EH (cell line): Measurements from ENCODE around the gene FBXL14.

ENCODE experiments used
- DNase-seq: peaks from one replicate; pipeline ENCODE4 v3.0.0-alpha.2; 2015; ENCODE audit warnings: low read depth

Gene FBXL14, protein sequence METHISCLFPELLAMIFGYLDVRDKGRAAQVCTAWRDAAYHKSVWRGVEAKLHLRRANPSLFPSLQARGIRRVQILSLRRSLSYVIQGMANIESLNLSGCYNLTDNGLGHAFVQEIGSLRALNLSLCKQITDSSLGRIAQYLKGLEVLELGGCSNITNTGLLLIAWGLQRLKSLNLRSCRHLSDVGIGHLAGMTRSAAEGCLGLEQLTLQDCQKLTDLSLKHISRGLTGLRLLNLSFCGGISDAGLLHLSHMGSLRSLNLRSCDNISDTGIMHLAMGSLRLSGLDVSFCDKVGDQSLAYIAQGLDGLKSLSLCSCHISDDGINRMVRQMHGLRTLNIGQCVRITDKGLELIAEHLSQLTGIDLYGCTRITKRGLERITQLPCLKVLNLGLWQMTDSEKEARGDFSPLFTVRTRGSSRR

DNA sequence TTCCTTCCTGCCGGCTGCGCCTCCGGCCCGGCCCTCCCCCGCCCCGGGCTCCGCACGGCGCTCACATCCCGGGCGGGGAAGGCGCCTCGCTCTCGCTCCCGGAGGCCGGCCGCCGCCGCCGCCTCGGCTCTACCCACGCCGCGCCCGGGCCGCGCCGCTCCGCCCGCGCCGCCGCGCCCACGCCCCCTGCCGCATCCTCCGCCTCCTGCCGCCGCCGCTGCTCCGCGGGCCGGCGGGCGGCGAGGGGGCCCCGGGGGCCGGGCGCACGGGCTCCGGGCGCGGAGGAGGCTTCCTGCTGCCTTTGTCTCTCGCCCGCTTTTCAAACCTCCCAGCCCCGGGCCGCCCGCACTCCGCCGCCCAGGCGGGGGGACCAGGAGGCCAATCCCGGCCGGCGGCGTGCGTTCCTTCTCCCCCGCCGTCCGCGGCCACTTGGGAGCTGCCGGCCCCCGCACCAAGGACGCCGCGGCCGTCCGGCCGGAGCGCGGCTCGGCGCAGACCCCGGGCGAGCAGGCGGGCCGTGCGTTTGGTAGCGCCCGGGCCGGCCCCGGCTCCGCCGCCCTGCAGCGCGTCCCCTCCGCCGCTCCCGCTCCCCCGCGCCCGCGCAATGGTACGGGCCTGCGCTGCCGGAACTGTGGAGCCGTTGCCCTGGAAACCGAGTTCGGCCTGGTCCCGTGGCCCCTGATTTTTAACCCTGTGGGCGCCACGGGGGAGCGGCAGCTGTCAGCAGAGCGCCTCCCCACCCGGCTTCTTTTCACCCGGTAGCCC, at the start of gene FBXL14:
Gene FBXL14, minus strand, starts transcription at position 321 of the 765 bp plus-strand sequence. CDS start 515 bp downstream, outside the sequence.
- DNase-seq, result peak; percentile 85

DNA sequence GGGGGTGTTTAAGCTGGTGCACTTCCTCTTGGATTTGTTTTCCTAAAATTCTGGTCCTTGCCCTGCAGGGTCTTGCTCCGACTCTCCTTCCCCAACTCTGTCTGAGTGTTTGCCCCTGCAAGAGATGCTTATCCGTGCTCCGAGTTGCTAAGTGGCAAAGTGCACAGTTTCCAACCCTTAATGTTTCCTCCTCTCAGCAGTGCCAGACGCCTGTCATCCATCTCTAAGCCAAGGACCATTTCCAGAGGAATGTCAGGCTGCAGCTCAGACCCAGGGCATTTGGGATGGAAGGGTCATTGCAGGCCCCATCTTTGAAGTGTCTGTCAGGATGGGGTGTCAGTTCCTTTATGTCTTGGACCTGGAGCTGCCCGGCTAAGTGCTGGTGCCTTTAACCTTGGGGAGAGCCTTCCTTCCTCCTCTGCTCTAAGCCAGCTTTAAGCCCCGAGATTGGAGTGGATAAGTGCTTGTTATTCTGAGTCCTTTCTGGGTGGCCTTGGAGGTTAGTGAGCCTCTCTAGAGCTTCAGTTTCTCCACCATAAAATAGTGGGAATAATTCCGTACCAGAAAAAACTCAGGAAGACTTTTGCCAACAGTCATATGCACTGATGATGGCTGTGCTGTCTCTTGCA, 49.6 kb upstream of the FBXL14 start:
- DNase-seq, result no peak

DNA sequence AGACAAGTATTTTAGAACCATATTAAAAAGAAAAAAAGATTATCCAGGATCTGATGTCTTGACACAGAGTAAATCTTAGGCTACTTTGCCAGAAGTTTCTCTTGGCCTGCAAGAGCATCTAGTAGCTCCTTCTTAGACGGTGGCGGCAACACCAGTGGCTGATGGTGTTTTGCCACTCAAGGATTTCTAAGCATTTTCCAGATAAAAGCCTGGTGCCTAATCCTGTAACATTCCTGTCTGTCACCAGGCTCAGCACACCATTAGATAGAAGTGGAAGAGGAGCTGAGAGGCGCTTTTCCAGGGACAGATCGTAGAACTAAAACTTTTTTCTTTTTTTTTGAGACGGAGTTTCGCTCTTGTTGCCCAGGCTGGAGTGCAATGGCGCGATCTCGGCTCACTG, 48.7 kb upstream of the FBXL14 start:
- no peak for DNase-seq

DNA sequence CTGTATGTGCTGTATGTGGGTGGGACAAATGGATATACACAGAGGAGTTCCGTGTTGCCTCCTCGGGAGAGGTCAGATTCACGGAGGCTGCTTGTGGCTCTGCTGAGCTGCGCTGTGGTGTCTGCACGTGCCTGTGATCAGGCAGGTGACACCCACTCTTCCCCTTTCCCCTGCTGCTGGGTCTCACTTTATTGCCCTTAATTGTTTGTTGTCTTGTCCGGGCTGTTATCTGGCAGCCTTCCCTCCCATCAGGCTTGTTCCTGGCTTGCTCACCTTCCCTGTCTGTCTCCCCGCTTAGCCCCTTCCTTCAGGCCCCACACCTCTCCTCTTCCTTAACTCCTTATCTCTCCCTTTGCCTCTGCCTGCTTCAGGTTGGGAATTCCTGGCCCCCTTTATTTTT, 48.1 kb upstream of the FBXL14 start:
- no peak for DNase-seq

DNA sequence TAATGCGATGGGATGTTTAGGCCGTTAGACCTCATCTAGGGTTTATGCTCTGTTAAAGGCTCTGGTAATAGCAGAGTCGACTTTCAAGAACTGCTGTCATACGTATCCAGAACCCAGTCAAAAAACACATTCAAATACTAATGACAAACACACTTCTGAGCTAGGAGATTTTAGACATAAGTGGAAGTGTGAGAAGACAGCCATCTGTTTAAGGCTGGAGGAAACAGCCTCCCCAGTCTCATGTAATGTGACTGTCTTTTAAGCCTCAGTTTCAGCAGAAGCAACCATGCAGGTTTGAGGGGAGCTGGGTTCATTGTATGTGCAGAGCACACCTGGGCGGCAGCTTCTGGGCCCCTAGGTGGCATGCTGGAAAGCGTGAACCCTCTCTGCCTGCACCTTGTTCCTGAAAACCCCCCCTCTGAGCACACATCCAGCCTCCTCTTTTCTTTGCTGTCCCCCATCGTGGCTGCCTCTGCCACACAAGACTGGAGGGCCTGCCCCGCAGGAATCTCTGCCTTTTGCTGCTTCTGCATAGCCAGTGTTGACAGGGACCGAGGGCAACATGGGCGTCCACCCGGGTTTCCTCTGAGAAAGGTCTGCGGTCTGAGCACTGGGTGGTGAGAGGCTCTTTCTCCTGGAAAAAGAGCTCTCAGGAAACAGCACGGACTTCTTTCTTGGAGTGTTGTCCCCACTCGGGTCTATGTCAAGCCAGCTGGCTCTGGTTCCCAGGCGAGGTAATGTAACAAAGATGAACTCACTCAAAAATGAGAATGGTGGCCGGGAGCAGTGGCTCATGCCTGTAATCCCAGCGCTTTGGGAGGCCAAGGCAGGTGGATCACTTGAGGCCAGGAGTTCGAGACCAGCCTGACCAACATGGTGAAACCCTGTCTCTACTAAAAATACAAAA, 46.2 kb upstream of the FBXL14 start:
- no peak for DNase-seq

DNA sequence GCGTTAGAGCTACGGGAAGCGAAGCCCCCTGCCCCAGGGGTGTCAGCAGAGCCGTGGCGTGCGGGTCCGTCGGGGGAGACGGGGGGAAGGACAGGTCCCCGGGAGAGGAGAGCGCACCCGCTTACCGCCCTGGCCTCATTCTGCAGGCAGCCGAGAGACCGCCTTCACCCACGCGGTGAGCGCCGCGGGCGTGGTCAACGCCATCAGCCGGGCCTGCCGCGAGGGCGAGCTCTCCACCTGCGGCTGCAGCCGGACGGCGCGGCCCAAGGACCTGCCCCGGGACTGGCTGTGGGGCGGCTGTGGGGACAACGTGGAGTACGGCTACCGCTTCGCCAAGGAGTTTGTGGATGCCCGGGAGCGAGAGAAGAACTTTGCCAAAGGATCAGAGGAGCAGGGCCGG, 45.2 kb upstream of the FBXL14 start:
- DNase-seq, result no peak

DNA sequence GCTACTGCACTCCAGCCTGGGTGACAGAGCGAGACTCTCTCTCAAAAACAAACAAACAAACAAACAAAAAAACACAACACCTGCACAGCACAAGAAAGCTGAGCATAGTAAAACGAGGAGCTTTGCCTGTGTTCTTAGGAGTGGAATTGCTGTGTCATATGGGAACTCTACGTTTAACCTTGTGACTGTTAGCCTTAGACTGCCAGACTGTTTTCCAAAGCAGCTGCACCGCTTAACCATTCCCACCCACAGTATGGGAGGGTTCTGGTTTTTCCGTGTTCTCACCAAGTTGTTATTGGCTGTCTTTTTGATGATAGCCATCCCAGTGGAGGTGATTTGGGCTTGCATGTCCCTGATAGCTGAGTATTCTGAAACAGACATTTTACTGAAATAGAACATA, 43.8 kb upstream of the FBXL14 start:
- no peak for DNase-seq

DNA sequence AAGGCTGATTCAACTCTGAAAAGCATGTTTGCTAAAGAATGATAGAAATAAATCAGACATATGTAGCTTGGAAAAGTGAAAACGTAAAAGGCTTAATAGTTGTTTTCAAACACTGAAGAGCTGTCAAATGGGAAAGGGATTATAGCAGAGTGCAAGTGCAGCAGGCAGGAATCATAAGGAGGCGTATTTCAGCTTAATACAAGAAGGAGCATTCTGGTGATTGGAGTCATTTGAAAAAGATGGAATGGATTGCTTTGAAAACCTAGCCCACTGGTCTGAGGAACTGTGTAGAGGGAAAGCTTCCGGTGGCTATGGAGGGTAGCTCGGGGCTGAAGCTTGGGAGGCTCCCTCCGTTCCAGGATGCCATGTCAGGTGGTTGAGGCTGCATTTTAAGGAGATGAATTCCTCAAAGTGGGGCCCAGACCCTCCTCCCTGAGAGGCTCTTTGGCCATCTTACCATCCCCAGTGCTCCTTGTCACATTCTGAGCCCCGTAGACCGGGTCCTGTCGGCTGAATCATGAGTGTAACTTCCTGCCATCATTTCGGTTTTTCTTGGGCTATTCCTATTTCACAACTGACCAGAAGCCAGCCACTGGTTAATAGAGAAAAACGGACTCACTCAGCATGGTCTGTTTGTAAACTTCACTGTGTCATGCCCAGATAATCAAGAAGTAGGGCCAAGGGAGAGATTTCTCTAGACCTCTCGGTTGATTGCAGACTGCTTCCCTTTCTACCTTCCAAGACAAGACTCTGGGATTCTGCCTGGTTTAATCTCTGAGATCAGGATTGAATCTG, 41.1 kb upstream of the FBXL14 start:
- no peak for DNase-seq

DNA sequence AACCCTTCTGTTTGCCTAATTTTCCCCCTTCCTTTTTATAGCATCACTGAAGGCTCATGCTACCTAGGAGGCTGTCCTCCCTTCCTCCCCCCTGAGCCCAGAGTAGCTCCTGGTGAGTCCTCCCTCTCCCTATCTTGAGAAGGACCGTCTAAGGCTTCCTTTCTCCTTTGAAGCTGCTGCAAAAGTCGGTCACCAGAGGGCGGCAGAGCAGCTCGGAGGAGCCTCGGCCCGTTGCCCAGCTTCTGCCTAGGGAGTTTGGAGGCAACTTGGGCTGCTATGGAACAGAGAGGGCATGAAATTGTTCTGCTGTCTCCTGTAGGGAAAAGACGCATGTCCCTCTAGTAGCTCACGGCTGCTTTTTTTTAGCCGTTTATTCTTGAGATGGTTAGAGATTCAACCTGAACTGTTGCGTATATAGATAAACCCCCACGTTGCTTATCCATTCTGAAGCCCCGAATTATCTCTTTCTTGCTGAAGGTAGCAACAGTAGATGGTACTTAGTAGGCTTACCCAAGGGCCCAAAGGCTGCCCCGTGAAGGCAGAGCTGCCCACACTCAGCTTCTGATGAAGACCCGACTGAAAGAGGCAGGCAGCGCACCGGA, 40.3 kb upstream of the FBXL14 start:
- peak; percentile 75 for DNase-seq

DNA sequence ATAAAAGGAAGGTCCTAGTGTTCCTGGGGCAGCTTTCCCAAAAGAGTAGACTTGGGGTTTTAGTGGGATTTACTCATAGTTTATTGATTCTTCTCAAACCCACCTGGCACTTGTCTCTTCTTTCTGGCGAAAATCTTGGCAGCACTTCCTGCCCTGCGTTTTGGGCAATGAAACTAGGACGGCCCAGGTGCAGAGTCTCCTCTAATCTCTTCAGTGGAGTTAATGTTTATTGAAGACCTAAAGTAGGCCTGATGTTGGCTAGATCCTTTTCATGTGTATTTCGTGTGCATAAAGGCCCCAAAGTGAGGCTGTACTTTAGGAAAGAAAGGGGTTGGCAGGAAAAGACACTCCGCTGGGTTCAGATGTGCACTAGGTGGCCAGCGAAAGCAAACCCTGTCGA, 39.8 kb upstream of the FBXL14 start:
- DNase-seq, result no peak

DNA sequence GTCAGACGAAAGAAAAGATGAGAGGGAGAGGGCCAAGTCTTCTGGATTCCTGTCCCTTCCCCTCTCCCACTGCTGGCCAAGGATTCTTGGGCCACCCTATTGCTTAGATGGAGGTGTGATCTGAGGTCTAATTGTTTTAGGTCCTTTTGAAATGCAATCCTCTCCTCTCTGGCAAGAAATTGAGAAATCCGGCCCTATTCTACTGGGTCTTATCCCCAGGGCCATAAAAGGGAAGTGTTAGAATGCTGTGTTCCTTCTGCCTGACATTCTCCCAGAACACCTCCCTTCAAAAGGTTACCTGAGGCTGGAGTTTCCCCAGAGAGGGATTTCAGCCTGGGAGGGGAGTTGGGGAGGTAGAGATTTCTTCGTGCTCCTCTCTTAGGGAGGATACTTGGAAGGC, 39.1 kb upstream of the FBXL14 start:
- DNase-seq, result no peak

DNA sequence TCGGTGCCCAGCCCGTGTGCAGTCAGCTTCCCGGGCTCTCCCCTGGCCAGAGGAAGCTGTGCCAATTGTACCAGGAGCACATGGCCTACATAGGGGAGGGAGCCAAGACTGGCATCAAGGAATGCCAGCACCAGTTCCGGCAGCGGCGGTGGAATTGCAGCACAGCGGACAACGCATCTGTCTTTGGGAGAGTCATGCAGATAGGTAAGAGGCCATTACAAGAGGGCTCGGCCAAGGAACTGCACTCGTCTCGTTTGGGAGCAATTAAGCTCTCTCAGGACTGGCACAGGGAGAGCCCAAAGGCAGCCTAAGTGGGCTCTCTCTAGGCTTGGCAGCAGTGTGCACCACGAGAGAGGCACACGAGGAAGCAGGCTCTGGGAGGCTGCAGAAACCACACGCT, 38.3 kb upstream of the FBXL14 start:
- no peak for DNase-seq

DNA sequence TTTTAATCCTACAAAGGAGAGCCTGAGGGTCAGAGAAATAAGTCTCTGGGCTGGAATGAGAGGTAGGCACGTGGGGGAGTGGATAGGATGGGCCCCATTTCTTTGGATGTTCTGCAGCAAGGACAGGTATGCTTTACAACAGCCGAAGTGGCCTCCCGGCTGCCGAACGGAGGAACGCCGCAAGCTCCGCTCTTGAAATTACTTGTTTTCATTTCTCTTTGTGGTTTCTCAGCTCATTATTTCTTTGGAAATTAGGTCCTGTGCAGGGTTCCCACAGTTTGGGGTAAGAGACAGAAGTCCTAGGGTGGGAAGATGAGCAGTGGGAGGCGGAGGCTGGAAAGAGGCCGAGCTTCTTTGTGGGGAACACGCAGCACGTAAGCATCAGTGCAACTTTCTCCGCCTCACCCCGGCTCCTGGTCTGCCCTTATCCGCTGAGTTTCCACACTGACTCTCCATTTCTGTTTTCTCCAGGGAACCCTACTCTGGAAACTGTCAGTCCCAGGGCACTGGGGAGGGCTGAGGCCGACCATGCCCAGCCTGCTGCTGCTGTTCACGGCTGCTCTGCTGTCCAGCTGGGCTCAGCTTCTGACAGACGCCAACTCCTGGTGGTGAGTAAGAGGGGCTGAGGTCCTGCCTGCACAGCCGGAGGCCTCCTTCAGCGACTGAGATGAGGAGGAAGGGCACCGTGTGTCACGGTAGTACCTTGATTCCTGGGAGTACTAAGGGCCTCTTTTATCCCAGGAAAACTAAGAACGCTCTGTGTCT, 36.6 kb upstream of the FBXL14 start:
- peak; percentile 67 for DNase-seq

DNA sequence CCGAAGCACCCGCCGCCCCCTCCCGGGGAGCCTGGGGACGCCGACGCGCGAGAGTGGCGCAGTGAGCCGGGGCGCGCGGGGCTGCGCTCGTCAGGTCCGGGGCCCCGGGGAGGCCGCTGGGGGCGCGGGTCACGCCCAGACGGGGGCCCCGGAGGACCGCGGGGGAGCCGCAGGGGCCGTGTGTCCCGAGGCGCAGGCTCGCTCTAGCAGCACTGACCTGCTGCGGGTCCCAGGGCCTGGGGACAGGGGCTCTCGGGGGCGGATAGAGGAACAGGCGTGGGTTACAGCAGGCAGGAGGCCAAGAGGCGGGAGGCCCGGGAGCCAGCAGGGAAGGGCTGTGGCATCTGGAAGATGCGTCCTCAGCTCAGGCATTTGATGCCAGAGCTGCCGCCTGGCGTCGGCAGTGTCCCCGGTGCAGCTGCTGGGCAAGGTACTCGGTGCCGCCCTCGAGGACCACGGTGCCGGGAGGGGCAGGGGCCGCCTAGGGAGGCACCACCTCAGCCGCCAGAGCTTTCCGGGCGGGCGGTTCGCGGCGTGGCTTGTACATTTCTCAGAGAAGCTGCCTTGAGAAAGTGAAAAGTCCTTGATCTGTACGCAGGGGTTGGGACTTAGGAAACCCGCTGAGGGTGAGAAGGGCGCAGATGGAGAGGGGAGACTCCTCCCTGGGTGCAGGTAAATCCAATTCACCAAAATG, 35.9 kb upstream of the FBXL14 start:
- DNase-seq, result peak; percentile 60

DNA sequence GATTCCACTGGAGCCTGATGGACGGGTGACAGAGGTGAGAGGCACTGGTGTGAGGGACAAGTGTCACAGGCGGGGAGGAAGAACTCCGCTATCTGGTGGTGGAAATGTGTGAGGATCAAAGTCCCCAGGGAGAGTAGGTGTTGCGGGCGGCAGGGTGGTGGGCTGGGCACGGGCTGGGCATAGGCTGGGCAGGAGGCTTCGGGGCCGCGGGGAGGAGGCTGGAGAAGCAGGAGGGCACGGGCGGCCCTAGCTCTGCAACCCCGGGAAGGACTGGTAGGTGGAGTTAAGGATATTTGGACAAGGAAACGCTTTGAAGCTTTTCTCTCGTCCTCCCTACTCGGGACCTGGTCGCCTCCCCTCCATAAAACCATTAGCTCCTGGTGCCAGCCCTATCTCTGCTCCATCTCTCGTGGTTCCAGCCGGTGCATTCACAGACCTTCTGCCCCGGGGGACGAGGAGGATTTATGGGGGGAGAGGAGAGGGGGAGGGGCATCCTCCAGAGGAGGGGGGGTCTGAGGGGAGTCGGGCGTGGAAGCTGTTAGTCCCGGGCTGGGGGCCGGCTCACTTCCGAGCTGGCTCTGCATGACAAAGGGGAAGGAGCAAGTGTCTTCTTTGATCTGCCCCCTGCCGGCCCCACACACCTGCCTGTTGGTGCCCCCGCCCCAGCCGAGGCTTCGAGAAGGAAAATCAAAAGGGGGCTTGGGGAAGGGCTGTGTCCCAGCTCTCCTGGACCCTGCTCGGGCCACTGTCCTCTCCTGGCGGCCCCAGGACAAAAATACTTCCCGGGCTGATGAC, 35.2 kb upstream of the FBXL14 start:
- DNase-seq, result no peak

DNA sequence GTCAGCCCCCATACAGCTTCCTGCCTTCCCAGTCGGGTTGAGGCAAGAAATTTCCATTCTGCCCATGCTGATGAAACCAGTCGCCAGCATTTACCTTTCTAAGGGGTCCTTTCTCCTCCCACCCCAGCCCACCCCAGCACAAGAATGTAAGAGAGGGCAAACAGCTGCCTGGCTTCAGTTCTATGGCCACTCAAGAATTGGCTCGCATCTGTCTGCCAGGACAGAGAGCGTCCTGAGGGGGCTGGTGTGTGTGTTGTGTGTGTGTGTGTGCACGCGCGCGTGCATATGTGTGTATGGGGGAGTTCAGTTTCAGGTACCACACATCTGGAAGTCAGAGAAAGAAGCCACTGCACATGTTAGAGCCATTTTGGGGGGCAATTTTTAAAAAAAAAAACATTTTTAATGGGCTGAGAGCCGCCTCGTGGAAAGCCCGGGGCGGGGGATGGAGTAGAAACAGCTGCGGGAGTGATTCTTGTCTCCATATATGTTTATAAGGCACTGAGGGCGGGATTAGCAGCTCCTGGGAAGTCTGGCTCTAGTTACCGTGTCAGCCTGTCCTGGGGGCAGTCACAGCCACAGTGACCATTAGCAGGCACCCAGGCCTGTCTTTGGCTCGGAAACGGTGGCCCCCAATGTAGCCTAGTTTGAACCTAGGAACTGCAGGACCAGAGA, 34.4 kb upstream of the FBXL14 start, which contains the start of gene WNT5B:
Gene WNT5B, plus strand, starts transcription at position 566 of the 672 bp plus-strand sequence. CDS start 2,124 bp downstream, outside the sequence.
- DNase-seq, result peak; percentile 54

DNA sequence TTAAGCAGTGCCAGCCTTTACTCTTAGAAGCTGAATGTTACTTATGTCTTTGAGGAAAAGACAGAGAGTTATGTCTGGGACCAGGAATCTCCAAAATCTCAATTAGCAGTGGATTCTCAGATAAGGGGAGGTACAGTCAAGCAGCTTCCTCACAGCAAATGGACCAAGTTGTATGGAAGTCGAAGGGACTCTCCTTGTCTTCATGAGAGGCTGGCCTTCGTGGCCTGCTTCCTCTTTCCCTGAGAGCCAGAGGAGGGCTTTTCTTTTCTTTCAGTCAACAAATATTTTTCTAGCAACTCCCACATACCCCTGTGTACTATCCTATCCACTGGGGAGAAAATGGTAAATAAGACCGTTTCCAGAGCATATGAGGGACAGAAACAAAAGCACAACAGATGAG, 28.0 kb upstream of the FBXL14 start:
- no peak for DNase-seq

DNA sequence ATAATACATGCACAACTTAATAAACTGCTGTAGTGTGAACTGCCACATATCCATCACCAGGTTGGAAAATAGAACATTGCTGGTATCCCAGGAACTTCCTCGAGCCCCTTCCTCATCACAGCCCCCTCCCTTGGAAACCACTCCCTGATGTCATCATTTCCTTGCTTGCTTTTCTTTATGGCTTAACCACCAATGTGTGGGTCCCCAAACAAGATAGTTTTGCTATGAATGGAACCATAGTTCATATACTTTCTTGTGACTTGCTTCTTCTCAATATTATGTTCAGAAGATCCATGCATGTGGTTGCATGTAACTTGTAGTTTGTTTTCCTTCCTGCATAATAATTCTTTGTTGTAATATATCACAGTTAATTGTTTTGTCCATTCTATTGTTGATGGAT, 25.7 kb upstream of the FBXL14 start:
- no peak for DNase-seq
